Colonic mucosa (tissue), 4 donors: ENCODE data around the gene CMSS1. TPM values are rescaled to one million over a fixed set of nuclear protein-coding genes. Genes with fewer than 3 reads are reported as not detected.
"Not testable (repeated sequence)": the region's sequence is repeated elsewhere in the genome, so short reads cannot be mapped to it uniquely, and the experiment has no call there.

Experiments
- DNase-seq: peaks from one replicate; pipeline ENCODE4 v3.0.0-alpha.2; 2020
- H3K27ac ChIP-seq: fragments of 200-600 bp; one replicate; pipeline ENCODE4 v1.8.0; 2021
- H3K27me3 ChIP-seq: fragments of 200-600 bp; one replicate; pipeline ENCODE4 v1.8.0; 2021
- H3K36me3 ChIP-seq: fragments of 200-600 bp; one replicate; pipeline ENCODE4 v1.8.0; 2021
- H3K4me1 ChIP-seq: fragments of 200-600 bp; one replicate; pipeline ENCODE4 v1.8.0; 2021; ENCODE audit warnings: mild to moderate bottlenecking
- H3K4me3 ChIP-seq: fragments of 200-600 bp; one replicate; pipeline ENCODE4 v1.8.0; 2021
- H3K9ac ChIP-seq, 2 donors: one replicate each; pipeline ENCODE4 v1.7.0; 2013; ENCODE audit warnings: control low read depth in 2 of 2, low read depth in 2 of 2, low read length in 2 of 2
- H3K9me3 ChIP-seq: fragments of 200-600 bp; one replicate; pipeline ENCODE4 v1.8.0; 2021
- CTCF ChIP-seq: fragments of 200-600 bp; IDR thresholded peaks from one replicate; pipeline ENCODE4 v1.8.0; 2022; ENCODE audit warnings: antibody characterized with exemption, mild to moderate bottlenecking
- intact Hi-C: fragments of 100-400 bp; cut with DNase I; formaldehyde crosslinking; loops from one replicate; pipeline ENCODE4 v1.14.1; 2022
- total RNA-seq, 2 donors: library from RNA; stranded (reverse); fragmentation: NEBNext Ultra II Directional in 1 of 2; extraction: Animal tissue kit (Norgen Biotek cat#: 25700) in 1 of 2; gene quantifications; one replicate each; pipeline ENCODE4 v1.2.1, GENCODE V29; 2021
- donor health status: healthy.
- donor health status: DM: no; HTN: no; CAD: no.
- donor health status: DM: no; HTN: no; CAD: no.

CMSS1 gene
- total RNA-seq, 2 donors from 2014 or later: 10.7 to 24.7 TPM

DNA sequence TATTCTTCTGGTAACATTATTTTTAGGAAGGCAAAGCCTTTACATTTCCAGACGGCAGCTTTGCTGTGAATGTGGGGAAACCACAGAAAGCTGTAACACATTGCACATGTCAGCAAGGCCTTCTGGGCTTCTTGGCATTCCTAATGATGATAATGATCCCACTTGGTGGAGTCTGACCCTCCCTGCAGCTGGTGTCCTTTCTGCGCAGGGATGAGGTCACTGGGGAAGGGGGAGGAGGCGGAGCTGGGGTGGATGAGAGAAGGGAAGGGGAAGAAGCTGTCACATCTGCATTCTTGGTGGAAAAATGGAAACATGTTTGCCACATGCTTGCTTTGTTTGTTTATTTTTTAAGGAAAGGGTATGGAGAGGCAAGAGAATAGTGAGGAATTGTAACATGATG is 228.0 kb downstream of the CMSS1 start:
- H3K9me3 ChIP-seq: no peaks in the 10 kb centered on the region
- DNase-seq: peak; percentile 44
- no peak overlapping the region for H3K4me3 ChIP-seq
- no peak overlapping the region for H3K9ac ChIP-seq
- peak overlapping the region; percentile 36 for H3K27ac ChIP-seq
- intact Hi-C loops: no loop called here
- peaks cover 8% of the 10 kb centered on the region for H3K4me1 ChIP-seq
- no peaks in the 10 kb centered on the region for H3K27me3 ChIP-seq
- no peaks in the 10 kb centered on the region for H3K36me3 ChIP-seq
- no peak for TF ChIP-seq CTCF

- Histone ChIP-seq H3K9me3 (no peaks in the 10 kb centered on the region), H3K27me3 (no peaks in the 10 kb centered on the region), H3K36me3 (no peaks in the 10 kb centered on the region), H3K9ac (peak overlapping the region in 1 of 2 donors; percentile 22), H3K27ac (peak overlapping the region; percentile 71), H3K4me1 (peaks cover 6% of the 10 kb centered on the region), H3K4me3 (no peak overlapping the region)
- TF ChIP-seq CTCF: no peak
- DNase-seq: no peak
- intact Hi-C loops: no loop called here
Observed at GRCh38 chr3:100046986-100047385, 229.3 kb downstream of the CMSS1 start.

DNA sequence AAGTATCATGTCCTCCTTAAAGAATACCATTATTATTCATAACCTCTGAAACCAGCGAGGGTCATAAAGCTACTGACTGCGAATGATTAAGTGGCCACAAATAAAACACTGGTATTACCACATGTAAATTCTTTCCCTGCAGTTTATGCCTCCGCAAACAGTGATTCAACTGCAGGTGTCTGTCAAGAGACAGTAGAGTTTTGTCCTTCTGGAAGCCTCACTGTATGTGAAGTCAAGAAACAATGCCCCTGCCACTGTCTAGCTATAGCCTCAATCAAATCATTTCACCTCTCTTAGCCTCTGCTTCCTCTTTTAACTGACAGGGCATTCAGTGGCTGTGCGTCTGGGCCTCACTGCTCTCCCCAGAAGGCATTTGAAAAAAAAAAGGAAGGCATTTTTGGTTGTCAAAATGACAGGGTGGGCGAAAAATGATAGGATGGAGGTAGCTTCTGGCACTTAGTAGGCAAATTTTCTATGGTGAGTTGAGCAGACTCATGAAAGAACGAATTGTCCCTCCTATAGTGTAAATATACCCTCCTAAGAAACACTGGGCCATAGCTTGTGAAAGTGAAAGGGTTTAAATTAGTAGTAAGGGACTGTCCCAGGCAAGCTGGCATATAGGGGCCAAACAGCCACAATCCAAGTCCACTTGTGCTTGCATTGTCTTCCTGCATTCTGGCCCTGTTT is 229.9 kb downstream of the CMSS1 start:
- no peaks in the 10 kb centered on the region for H3K27me3 ChIP-seq
- TF ChIP-seq CTCF: no peak
- intact Hi-C loops: no loop called here
- H3K36me3 ChIP-seq: no peaks in the 10 kb centered on the region
- peak overlapping the region in 1 of 2 donors; percentile 22 for H3K9ac ChIP-seq
- no peak overlapping the region for H3K4me3 ChIP-seq
- DNase-seq: peak; percentile 33
- H3K27ac ChIP-seq: peak overlapping the region; percentile 71
- H3K9me3 ChIP-seq: no peaks in the 10 kb centered on the region
- H3K4me1 ChIP-seq: peaks cover 4% of the 10 kb centered on the region

GRCh38 chr3:100048248-100048647 is 230.6 kb downstream of the CMSS1 start:
- Histone ChIP-seq H3K9me3 (no peaks in the 10 kb centered on the region), H3K4me3 (no peak overlapping the region), H3K27me3 (no peaks in the 10 kb centered on the region), H3K36me3 (no peaks in the 10 kb centered on the region), H3K27ac (peak overlapping the region; percentile 71), H3K4me1 (no peaks in the 10 kb centered on the region), H3K9ac (peak overlapping the region in 1 of 2 donors; percentile 22)
- DNase-seq: no peak
- intact Hi-C loops: no loop called here
- no peak for TF ChIP-seq CTCF

DNA sequence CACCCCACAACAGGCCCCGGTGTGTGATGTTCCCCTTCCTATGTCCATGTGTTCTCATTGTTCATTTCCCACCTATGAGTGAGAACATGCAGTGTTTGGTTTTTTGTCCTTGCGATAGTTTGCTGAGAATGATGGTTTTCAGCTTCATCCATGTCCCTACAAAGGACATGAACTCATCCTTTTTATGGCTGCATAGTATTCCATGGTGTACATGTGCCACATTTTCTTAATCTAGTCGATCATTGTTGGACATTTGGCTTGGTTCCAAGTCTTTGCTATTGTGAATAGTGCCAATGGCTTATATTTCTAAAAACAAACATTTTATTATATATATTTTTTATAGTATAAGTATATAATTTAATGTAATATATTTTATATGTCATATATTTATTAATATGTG is 233.9 kb downstream of the CMSS1 start:
- H3K27me3 ChIP-seq, DNase-seq, H3K9me3 ChIP-seq, H3K9ac ChIP-seq, H3K4me3 ChIP-seq, H3K27ac ChIP-seq, H3K36me3 ChIP-seq, H3K4me1 ChIP-seq, intact Hi-C loops: not testable (repeated sequence)

GRCh38 chr3:100053951-100054620 is 236.4 kb downstream of the CMSS1 start:
- Histone ChIP-seq H3K4me1 (no peaks in the 10 kb centered on the region), H3K27ac (no peak overlapping the region), H3K9me3 (no peaks in the 10 kb centered on the region), H3K36me3 (no peaks in the 10 kb centered on the region), H3K4me3 (no peak overlapping the region), H3K27me3 (no peaks in the 10 kb centered on the region), H3K9ac (no peak overlapping the region)
- intact Hi-C loops: no loop called here
- TF ChIP-seq CTCF: no peak
- peak; percentile 40 for DNase-seq
